Karpas-422 (cell line): ENCODE data around the gene HSF2BP. TPM values are rescaled to one million over a fixed set of nuclear protein-coding genes. Genes with fewer than 3 reads are reported as not detected.
"Not testable (repeated sequence)": the region's sequence is repeated elsewhere in the genome, so short reads cannot be mapped to it uniquely, and the experiment has no call there.

ENCODE experiments used
- DNase-seq: peaks from one replicate; pipeline ENCODE4 v3.0.0-alpha.2; 2015
- H2AFZ ChIP-seq: fragments of 200-600 bp; sonication (generic); 2 replicates; pipeline ENCODE4 v1.6.1; 2014; ENCODE audit warnings: antibody characterized with exemption, low read length, mixed read lengths
- H3K27ac ChIP-seq: fragments of 200-600 bp; sonication (generic); 2 replicates; pipeline ENCODE4 v1.5.1; 2014; ENCODE audit warnings: mild to moderate bottlenecking, low read length, moderate library complexity
- H3K27me3 ChIP-seq: fragments of 200-600 bp; sonication (generic); 2 replicates; pipeline ENCODE4 v1.6.1; 2014; ENCODE audit warnings: low read length, mixed read lengths
- H3K36me3 ChIP-seq: fragments of 200-600 bp; sonication (generic); 2 replicates; pipeline ENCODE4 v1.6.1; 2014; ENCODE audit warnings: low read length, mixed read lengths; ENCODE audit not compliant: insufficient read depth
- H3K4me1 ChIP-seq: fragments of 200-600 bp; sonication (generic); 2 replicates; pipeline ENCODE4 v1.6.1; 2014; ENCODE audit warnings: mild to moderate bottlenecking, low read length, mixed read lengths
- H3K4me2 ChIP-seq: fragments of 200-600 bp; sonication (generic); 2 replicates; pipeline ENCODE4 v1.6.1; 2014; ENCODE audit warnings: low read length, low read depth, mild to moderate bottlenecking; ENCODE audit not compliant: poor library complexity, severe bottlenecking
- H3K4me3 ChIP-seq: fragments of 200-600 bp; sonication (generic); 2 replicates; pipeline ENCODE4 v1.5.1; 2014; ENCODE audit warnings: mild to moderate bottlenecking, antibody characterized with exemption, low read length, mixed read lengths
- H3K79me2 ChIP-seq: fragments of 200-600 bp; sonication (generic); 2 replicates; pipeline ENCODE4 v1.6.1; 2014; ENCODE audit warnings: mild to moderate bottlenecking, low read length, mixed read lengths
- H3K9ac ChIP-seq: fragments of 200-600 bp; sonication (generic); 2 replicates; pipeline ENCODE4 v1.6.0; 2014; ENCODE audit warnings: low read length
- H3K9me2 ChIP-seq: fragments of 200-600 bp; sonication (generic), shearing (Covaris generic); replicated peaks from 2 replicates; pipeline ENCODE4 v1.6.0; 2014; ENCODE audit warnings: mild to moderate bottlenecking, low read length, moderate library complexity; ENCODE audit not compliant: insufficient read depth
- H3K9me3 ChIP-seq: fragments of 300-700, 200-600 bp; sonication (generic); 2 replicates; pipeline ENCODE4 v1.6.1; 2014; ENCODE audit warnings: low read length, mixed read lengths
- H4K20me1 ChIP-seq: fragments of 200-600 bp; sonication (generic); 2 replicates; pipeline ENCODE4 v1.6.1; 2014; ENCODE audit warnings: mild to moderate bottlenecking, antibody characterized with exemption, low read length, low read depth; ENCODE audit not compliant: insufficient read depth
- total RNA-seq: library from RNA; depleted of rRNA; stranded (reverse); fragments of >200 nt; shearing (Covaris generic); gene quantifications from 2 replicates; pipeline ENCODE4 v1.2.3, GENCODE V29; 2014; ENCODE audit warnings: low replicate concordance

Gene HSF2BP
- total RNA-seq, 1 experiment from 2014 or later: 0.67 TPM

- not testable (repeated sequence) for H3K36me3 ChIP-seq, H3K27me3 ChIP-seq, H3K27ac ChIP-seq, H3K4me1 ChIP-seq, H3K4me3 ChIP-seq, H3K4me2 ChIP-seq, H3K9me2 ChIP-seq, H3K79me2 ChIP-seq, H3K9me3 ChIP-seq, H3K9ac ChIP-seq, H2AFZ ChIP-seq, H4K20me1 ChIP-seq, DNase-seq
Measured at GRCh38 chr21:43699492-43699777, 40.1 kb upstream of the HSF2BP start.

- no peak for DNase-seq
- no peaks in the 10 kb centered on the region for H4K20me1 ChIP-seq
- no peaks in the 10 kb centered on the region for H3K4me1 ChIP-seq
- H3K9ac ChIP-seq: no peak overlapping the region
- H2AFZ ChIP-seq: no peak overlapping the region
- H3K9me2 ChIP-seq: no peaks in the 10 kb centered on the region
- no peak overlapping the region for H3K4me2 ChIP-seq
- H3K79me2 ChIP-seq: no peaks in the 10 kb centered on the region
- no peak overlapping the region for H3K4me3 ChIP-seq
- H3K36me3 ChIP-seq: peaks cover 22% of the 10 kb centered on the region; the same call in 1 of the 2 replicates
- H3K9me3 ChIP-seq: no peaks in the 10 kb centered on the region
- no peaks in the 10 kb centered on the region for H3K27me3 ChIP-seq
- H3K27ac ChIP-seq: no peak overlapping the region
Measured at GRCh38 chr21:43697758-43698643, 38.7 kb upstream of the HSF2BP start.

GRCh38 chr21:43696214-43696613 is 36.9 kb upstream of the HSF2BP start:
- H2AFZ ChIP-seq: no peak overlapping the region
- no peak overlapping the region for H3K27ac ChIP-seq
- no peaks in the 10 kb centered on the region for H3K9me3 ChIP-seq
- no peak overlapping the region for H3K4me2 ChIP-seq
- DNase-seq: no peak
- H3K9me2 ChIP-seq: no peaks in the 10 kb centered on the region
- H3K79me2 ChIP-seq: no peaks in the 10 kb centered on the region
- no peaks in the 10 kb centered on the region for H4K20me1 ChIP-seq
- no peak overlapping the region for H3K9ac ChIP-seq
- no peak overlapping the region for H3K4me3 ChIP-seq
- H3K27me3 ChIP-seq: no peaks in the 10 kb centered on the region
- H3K36me3 ChIP-seq: peaks cover 30% of the 10 kb centered on the region; the same call in 1 of the 2 replicates
- H3K4me1 ChIP-seq: no peaks in the 10 kb centered on the region

GRCh38 chr21:43694437-43695079 is 35.3 kb upstream of the HSF2BP start:
- Histone ChIP-seq H3K4me2 (no peak overlapping the region), H3K36me3 (peaks cover 30% of the 10 kb centered on the region; the same call in 1 of the 2 replicates), H3K4me1 (no peaks in the 10 kb centered on the region), H3K4me3 (no peak overlapping the region), H3K9me2 (no peaks in the 10 kb centered on the region), H2AFZ (no peak overlapping the region), H3K27me3 (no peaks in the 10 kb centered on the region), H3K79me2 (no peaks in the 10 kb centered on the region), H3K27ac (no peak overlapping the region), H3K9ac (no peak overlapping the region), H4K20me1 (no peaks in the 10 kb centered on the region), H3K9me3 (no peaks in the 10 kb centered on the region)
- DNase-seq: no peak

GRCh38 chr21:43693981-43694380 is 34.7 kb upstream of the HSF2BP start:
- Histone ChIP-seq H3K79me2 (no peaks in the 10 kb centered on the region), H3K9me3 (no peaks in the 10 kb centered on the region), H3K27me3 (no peaks in the 10 kb centered on the region), H3K4me1 (no peaks in the 10 kb centered on the region), H4K20me1 (no peaks in the 10 kb centered on the region), H3K9ac (no peak overlapping the region), H3K36me3 (peaks cover 30% of the 10 kb centered on the region; the same call in 1 of the 2 replicates), H2AFZ (no peak overlapping the region), H3K4me3 (no peak overlapping the region), H3K9me2 (no peaks in the 10 kb centered on the region), H3K4me2 (no peak overlapping the region), H3K27ac (no peak overlapping the region)
- DNase-seq: no peak

DNA sequence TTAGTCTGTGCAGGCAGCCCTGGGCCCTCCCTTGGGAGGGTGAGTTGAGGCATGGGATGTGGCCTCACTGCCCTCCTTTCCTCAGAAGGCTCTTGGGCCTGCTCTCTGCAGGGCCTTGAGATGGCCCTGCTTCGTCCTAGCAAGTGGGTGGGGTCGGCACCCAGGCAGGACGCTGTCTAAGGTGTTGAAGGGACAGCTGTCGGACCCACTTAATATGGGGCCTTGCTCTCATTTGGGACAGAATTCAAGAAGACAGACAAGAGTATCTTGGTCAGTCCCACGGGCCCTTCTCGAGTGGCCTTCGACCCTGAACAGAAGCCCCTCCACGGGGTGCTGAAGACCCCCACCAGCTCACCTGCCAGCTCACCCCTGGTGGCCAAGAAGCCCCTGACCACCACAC is 33.7 kb upstream of the HSF2BP start:
- no peak overlapping the region for H3K9ac ChIP-seq
- no peaks in the 10 kb centered on the region for H4K20me1 ChIP-seq
- H3K9me2 ChIP-seq: no peaks in the 10 kb centered on the region
- H3K27me3 ChIP-seq: no peaks in the 10 kb centered on the region
- no peaks in the 10 kb centered on the region for H3K79me2 ChIP-seq
- no peaks in the 10 kb centered on the region for H3K9me3 ChIP-seq
- H2AFZ ChIP-seq: no peak overlapping the region
- peaks cover 37% of the 10 kb centered on the region for H3K36me3 ChIP-seq
- H3K27ac ChIP-seq: no peak overlapping the region
- H3K4me2 ChIP-seq: no peak overlapping the region
- H3K4me1 ChIP-seq: no peaks in the 10 kb centered on the region
- H3K4me3 ChIP-seq: no peak overlapping the region
- no peak for DNase-seq

- DNase-seq: no peak
- no peak overlapping the region for H2AFZ ChIP-seq
- H3K4me1 ChIP-seq: no peaks in the 10 kb centered on the region
- no peak overlapping the region for H3K27ac ChIP-seq
- H3K9ac ChIP-seq: no peak overlapping the region
- H3K4me3 ChIP-seq: no peak overlapping the region
- no peak overlapping the region for H3K4me2 ChIP-seq
- H3K79me2 ChIP-seq: no peaks in the 10 kb centered on the region
- H3K9me2 ChIP-seq: no peaks in the 10 kb centered on the region
- H4K20me1 ChIP-seq: no peaks in the 10 kb centered on the region
- peaks cover 41% of the 10 kb centered on the region for H3K36me3 ChIP-seq
- H3K9me3 ChIP-seq: no peaks in the 10 kb centered on the region
- no peaks in the 10 kb centered on the region for H3K27me3 ChIP-seq
Measured at GRCh38 chr21:43691801-43692200, 32.5 kb upstream of the HSF2BP start.

- no peak overlapping the region for H3K4me3 ChIP-seq
- H2AFZ ChIP-seq: no peak overlapping the region
- H3K9me2 ChIP-seq: no peaks in the 10 kb centered on the region
- no peaks in the 10 kb centered on the region for H3K79me2 ChIP-seq
- H3K9me3 ChIP-seq: no peaks in the 10 kb centered on the region
- no peak overlapping the region for H3K4me2 ChIP-seq
- H4K20me1 ChIP-seq: no peaks in the 10 kb centered on the region
- DNase-seq: no peak
- peaks cover 46% of the 10 kb centered on the region for H3K36me3 ChIP-seq
- H3K27me3 ChIP-seq: no peaks in the 10 kb centered on the region
- H3K27ac ChIP-seq: no peak overlapping the region
- no peaks in the 10 kb centered on the region for H3K4me1 ChIP-seq
- H3K9ac ChIP-seq: no peak overlapping the region
Measured at GRCh38 chr21:43691086-43691795, 32.0 kb upstream of the HSF2BP start.
